GM03348 (cell line): ENCODE results near the gene NPB.
A peak's percentile ranks its signal among the peaks of the same experiment; 100 is the strongest.

Source experiments
- DNase-seq: peaks from one replicate; pipeline ENCODE4 v3.0.0; 2012; ENCODE audit warnings: low spot score

Gene NPB

DNA sequence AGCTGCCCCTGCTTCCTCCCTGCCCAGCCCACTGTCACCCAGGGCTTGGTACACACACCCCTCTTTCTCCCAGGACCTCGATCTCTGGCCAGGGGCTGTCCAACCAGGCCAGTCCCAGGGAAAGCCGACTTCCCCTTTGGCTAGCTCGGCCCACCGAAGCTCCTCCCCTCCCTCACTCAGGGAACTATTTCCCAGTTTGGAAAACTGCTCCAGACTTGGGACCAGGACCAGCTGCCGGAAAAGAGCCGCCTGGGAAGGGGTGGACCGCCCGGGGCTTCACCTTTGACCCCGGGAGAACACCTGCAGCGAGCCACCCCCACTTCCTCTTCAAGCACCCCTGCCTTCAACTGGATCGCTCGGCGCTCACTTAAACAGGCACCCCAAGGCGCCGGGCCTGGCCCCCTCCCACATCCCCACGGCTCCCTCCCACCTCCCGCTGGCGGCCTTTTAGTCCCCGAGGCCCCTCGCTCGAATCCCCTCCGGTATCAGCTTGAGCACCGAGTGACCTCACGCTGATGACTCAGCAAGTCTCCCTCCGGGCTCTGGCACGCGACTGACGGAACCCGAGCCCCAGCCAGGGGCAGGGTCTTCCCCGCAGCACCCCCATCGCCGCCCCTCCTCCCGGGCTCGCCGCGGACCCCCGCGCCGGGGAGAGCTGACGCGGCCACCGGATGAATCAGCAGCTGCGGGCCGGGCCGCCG lies 24.6 kb downstream of the NPB start:
- peak; percentile 90 for DNase-seq

GRCh38 chr17:81927152-81927652 lies 25.2 kb downstream of the NPB start:
- DNase-seq, result peak; percentile 52

GRCh38 chr17:81927653-81928543 lies 25.9 kb downstream of the NPB start, which contains the start of gene MAFG:
TSS of gene MAFG (minus strand) at chr17:81927735. CDS start at chr17:81923185, 4,550 bp downstream.
- DNase-seq, result peak; percentile 97

DNA sequence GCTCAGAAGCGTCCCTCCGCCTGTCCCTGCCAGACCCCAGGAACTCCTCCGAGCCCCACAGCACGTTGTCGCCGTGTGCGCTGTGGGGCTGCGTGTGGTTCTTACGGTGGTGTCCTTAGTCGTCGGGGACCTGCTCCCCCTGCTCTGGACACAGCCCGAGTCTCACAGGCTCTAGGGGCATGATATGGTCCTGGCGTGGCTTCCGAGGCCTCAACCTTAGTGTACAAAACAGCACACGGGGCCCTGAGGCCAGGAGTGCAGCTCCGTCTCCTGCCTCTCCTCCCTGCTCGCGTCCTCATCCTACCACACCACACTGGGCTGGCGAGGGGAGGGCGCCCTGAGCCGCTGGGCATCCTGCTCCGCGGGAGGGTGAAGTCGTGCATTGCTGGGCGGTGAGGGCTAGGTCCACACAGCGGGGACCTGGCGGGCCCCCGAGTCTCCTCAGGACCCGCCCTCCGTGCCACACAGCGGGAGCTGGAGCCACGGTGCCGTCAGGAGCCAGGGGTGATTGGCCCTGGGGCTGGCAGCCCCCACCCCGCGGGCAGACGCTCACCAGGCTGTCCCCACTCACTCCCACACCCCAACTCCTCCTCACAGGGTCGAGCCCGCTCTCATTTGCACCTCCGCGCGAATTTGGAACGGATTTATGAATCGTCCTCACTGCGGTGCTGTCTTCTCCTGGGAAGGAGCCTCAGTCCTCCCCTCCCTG lies 26.7 kb downstream of the NPB start:
- DNase-seq, result no peak

GRCh38 chr17:81929253-81930141 lies 27.5 kb downstream of the NPB start:
- DNase-seq, result no peak

DNA sequence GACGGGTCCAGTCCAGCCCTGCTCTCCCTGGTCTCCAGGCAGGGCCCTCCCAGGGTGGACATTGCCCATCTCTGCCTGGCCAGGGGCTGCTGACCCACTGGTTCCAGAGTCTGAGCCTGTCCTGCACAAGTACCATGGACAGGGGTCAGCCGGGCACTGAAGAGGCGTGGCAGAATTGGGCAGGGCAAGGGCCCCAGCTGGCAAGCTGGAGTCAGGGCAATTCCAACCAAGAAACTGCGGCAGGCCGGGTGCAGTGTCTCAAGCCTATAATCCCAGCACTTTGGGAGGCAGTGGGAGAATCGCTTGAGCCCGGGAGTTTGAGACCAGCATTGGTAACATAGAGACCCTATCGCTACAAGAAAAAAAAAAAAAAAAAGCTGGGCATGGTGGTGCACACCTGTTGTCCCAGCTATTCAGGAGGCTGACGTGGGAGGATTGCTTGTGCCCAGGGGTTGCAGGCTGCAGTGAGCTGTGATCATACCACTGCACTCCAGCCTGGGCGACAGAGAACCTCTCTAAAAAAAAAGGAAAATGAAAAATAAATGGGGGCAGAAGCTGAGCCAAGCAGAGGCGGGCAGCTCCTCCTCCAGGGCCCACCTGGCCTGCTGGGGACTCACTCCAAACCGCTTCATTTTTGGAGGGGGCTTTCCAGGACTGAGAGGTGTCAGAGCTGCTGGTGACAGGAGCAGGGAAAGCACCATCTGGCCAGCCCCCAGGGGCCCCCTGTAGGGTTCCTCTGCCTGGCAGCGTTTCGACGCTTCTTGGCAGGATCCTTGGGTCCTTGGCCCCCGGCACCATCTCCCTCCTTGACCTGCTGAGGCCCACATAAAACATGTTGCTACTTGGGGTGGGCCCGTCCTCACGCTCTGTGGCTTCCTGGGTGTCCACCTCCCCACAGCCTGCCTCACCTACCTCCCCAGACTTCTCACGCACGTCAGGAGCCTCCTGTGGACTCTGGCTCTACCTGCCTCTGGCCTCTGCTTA lies 28.4 kb downstream of the NPB start:
- no peak for DNase-seq

DNA sequence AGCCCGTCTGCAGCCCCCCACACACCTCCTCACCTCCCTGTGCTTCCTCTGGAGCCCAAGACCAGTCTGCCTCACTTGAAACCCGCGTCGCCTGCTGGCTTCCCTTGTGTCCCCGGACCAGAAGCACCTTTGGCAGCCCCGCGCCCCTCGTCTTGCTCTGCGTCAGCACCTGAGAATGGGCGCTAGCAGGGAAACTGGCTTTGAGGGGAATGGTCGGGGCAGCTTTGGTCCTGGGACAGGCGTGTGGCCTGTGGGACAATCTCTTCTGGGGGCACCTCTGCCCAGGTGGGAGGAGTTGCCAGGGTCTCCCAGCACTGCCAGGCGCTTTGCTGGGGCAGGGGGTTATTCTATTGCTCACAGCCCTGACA lies 29.1 kb downstream of the NPB start:
- no peak for DNase-seq

DNA sequence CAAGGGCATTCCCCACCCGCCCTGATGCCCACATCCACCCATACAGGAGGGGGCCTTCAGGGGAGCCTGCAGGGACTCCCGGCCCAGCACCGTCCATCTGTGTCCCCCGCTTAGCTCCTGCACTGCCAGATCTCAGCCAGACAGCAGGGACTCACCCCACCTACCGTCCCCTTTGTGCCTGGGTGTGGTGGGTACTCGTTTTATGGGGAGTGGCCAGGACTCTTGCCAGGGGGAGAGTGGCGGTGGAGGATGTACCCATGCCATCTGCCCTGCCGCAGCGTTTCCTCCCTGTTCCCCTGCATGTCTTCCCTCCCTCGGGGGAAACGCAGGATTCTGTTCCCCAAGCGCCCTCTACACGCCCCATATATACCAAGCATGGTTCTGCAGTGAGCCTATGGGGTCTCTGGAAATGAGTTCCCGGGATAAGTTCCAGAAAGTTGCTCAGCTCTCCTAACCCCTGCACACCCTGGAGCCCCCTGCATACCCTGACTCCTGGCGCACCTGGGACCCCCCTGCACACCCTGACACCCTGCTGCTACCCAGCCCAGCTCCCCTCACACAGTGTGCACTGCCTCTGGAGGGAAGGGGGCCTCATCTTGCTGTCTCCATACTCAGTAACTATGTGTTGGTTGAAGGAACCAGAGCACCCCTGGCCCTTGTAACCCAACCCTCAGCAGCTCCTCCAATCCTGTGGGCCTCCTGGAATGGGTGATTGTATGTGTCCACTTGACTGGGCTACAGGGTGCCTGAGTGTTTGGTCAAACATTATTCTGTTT lies 29.7 kb downstream of the NPB start:
- DNase-seq, result no peak

- DNase-seq, result no peak
Measured at GRCh38 chr17:81932333-81932983, 30.4 kb downstream of the NPB start.

GRCh38 chr17:81933178-81933699 lies 31.2 kb downstream of the NPB start:
- no peak for DNase-seq

- no peak for DNase-seq
Measured at GRCh38 chr17:81934098-81934757, 32.2 kb downstream of the NPB start.

DNA sequence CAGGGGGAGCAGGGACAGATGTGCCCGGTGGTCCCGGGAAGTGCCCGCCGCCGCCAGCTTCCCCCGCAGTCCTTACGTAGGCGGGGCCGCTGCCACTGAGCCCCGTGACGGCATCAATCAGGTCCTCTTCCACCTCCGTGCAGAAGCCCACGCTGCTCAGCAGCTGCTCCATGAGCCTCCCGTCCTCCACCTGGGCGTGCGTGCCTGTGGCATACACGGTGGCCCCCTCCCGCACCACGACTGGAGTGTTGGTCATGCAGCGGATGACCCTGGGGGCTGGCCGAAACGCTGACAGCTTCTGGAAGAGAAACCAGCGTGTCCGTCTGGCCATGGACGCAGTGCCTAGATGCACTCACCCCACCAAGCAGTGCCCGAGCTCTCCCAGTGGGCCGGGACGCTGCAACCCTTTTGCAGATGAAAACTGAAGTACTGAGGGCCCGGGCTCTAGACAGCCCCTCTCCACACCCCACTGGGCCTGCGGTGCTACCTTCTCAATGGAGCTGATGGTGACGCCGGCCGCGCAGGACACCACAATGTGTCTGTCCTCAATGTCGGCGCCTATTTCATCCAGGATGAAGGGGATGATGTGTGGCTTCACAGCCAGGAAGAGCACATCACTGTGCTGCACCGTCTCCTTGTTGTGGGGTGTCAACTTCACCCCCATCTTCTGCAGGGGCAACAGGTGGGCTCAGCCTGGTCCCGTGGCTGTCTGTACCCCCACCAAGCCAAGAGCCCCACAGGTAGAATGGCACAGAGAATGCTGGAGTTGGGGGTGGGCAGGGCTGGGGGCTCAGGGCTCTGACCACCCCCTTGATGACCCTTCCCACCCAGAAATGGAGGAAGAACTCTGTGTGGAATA lies 33.0 kb downstream of the NPB start:
- no peak for DNase-seq

DNA sequence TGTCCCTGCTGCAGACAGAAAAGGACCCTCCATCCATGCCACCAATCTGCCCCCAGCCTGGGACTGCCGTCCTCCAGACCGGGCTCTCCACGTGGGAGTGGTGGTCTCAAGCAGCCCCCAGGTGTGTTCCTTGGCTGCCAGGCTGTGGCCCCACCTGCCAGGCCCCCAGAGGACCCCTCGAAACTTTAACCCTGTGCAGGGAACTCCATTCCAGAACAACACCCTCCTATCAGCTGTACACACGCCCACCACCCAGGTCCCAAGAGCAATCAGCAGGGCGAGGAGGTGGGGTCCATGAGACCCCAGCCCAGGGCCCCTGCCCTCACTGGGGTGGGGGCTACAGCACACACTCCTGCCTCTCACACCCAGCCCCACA lies 33.7 kb downstream of the NPB start:
- no peak for DNase-seq

DNA sequence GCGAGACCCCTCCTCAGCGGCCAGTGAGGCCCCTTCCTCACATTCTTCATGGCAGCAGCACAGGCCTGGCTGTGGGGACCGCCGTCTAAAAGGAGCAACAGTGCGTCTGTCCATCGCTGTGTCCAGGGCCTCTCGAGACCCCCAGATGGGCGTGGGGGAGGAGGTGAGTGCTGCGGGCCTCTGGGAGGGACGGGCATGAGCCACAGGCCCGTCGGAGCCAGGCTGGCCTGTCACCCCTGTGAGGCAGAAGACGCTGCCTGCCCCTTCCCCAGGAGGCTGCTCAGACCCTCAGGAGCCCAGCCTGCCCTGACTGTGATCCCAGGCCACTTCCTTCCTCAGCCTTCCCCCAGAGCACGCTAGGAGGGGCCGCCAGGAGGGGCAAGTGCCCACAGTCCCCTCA lies 37.2 kb downstream of the NPB start:
- DNase-seq, result no peak

DNA sequence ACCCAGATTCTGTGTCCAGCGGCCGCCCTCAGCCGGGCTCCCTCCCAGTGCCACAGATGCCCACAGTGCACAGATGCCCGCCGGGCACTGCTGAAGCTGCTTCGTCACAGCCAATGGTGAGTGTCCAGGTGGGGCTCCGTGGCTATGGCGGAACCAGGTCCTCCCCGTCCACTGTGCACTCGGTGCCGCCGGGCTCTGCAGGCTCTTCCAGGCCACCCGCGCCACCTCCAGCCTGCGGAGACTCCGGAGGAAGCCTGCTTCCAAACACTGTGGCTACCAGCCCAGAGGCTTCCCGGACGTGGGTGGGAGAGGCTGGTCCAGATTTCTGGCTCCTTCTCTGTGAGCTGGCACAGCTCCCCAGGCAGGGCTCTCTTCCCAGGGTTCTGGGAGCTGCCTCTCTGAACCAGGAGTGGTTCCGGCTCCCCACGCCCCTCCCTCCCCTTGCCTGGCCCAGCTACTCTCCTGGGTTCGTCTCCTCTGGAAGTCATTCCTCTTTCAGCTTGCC lies 37.9 kb downstream of the NPB start:
- DNase-seq, result peak; percentile 77

- DNase-seq, result no peak
Measured at GRCh38 chr17:81940538-81941483, 38.8 kb downstream of the NPB start.
